Testis (tissue), 2 donors: ENCODE measurements around the gene R3HCC1L.

Experiments used
- POLR2A ChIP-seq: fragments of 450-650 bp; IDR thresholded peaks from one replicate; pipeline ENCODE4 v1.6.1; 2017; ENCODE audit warnings: antibody characterized with exemption, mild to moderate bottlenecking, moderate library complexity
- TF ChIP-seq, protein P1 (sequence below), 3 experiments: fragments of 450-650 bp in 2 of 3; fragments of 200-600 bp in 1 of 3; sonication (generic) in 1 of 3; IDR thresholded peaks; one replicate each; pipeline ENCODE4 v1.5.1; 2016 to 2019; ENCODE audit warnings: antibody characterized with exemption in 3 of 3, mild to moderate bottlenecking in 2 of 3, moderate library complexity in 1 of 3

DNA sequence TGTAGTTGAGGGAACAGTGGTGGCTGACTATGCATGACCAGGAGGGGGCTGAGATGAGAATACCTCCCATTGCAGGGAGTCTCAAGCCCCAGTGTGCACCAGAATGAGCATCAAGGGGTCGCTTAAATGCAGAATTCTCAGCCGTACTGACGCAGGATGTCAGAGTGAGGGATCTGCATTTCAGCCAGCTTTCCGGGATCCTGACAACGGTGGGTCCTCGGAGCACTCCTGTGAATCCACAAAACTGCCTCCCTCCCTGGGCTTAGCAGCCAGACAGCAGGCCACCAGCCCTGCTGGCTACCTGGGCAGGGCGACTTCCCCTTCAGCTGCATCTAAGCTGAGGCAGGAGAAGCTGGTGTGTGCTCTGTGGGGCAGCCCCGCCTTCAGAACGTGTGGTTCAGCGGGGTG, 155.3 kb downstream of the R3HCC1L start:
- TF ChIP-seq POLR2A = no peak
- TF ChIP-seq, protein P1, sequence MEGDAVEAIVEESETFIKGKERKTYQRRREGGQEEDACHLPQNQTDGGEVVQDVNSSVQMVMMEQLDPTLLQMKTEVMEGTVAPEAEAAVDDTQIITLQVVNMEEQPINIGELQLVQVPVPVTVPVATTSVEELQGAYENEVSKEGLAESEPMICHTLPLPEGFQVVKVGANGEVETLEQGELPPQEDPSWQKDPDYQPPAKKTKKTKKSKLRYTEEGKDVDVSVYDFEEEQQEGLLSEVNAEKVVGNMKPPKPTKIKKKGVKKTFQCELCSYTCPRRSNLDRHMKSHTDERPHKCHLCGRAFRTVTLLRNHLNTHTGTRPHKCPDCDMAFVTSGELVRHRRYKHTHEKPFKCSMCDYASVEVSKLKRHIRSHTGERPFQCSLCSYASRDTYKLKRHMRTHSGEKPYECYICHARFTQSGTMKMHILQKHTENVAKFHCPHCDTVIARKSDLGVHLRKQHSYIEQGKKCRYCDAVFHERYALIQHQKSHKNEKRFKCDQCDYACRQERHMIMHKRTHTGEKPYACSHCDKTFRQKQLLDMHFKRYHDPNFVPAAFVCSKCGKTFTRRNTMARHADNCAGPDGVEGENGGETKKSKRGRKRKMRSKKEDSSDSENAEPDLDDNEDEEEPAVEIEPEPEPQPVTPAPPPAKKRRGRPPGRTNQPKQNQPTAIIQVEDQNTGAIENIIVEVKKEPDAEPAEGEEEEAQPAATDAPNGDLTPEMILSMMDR (IDR thresholded peaks at IDR 0.05) = no peak
